A549 (cell line): Measurements from ENCODE around the gene HMGN1. TPM values are rescaled to one million over a fixed set of nuclear protein-coding genes. Genes with fewer than 3 reads are reported as not detected.

Experiments
- ATAC-seq, 2 experiments: fragments of 200-7000 bp in 1 of 2; fragments of >200 bp in 1 of 2; cut with Nextera tagmentation in 1 of 2; cut with Tn5 transposase in 1 of 2; 3 replicates each; pipeline versions ENCODE4 v1.8.0 to v1.9.1; 2018 to 2020; ENCODE audit warnings: mild to moderate bottlenecking in 1 of 2, moderate library complexity in 1 of 2
- CTCF ChIA-PET: fragments of 300-600 bp; sonication (Branson Sonifier 250); formaldehyde crosslinking; extraction: SDS; loops from one replicate; lab custom pipeline; 2021; ENCODE audit warnings: antibody characterized with exemption, inconsistent platforms; lab: Yijun Ruan, JAX
- POLR2A ChIA-PET: fragments of 350-600 bp; formaldehyde crosslinking; extraction: SDS; loops from one replicate; lab custom pipeline; 2021; ENCODE audit warnings: antibody characterized with exemption, inconsistent platforms; lab: Yijun Ruan, JAX
- DNase-seq, 2 experiments: peaks; one replicate each; pipeline versions ENCODE4 v3.0.0 to v3.0.0-alpha.2; 2011 to 2016; ENCODE audit warnings: low read depth in 1 of 2, low spot score in 1 of 2
- FAIRE-seq: peaks from 2 replicates; lab custom pipeline; 2011; peaks lifted over from hg19 to GRCh38; lab: Jason Lieb, UNC
- H3K27ac ChIP-seq, 2 experiments: fragments of >200 bp; sonication (Bioruptor Twin); formaldehyde crosslinking; 3 replicates each; pipeline ENCODE4 v1.5.1; 2016 to 2017
- H3K4me1 ChIP-seq: fragments of >200 bp; sonication (Bioruptor Twin); formaldehyde crosslinking; 3 replicates; pipeline ENCODE4 v1.6.1; 2016
- H3K4me2 ChIP-seq: fragments of >200 bp; sonication (Bioruptor Twin); formaldehyde crosslinking; 3 replicates; pipeline ENCODE4 v1.6.1; 2016
- H3K4me3 ChIP-seq: fragments of >200 bp; sonication (Bioruptor Twin); formaldehyde crosslinking; 3 replicates; pipeline ENCODE4 v1.5.1; 2016
- H3K9me3 ChIP-seq: fragments of >200 bp; sonication (Bioruptor Twin); formaldehyde crosslinking; 3 replicates; pipeline ENCODE4 v1.6.1; 2016
- ATOH8 ChIP-seq: fragments of 250-450 bp; sonication (Bioruptor Pico); IDR thresholded peaks from 2 replicates; pipeline ENCODE4 v1.5.0; 2020; ENCODE audit warnings: low read depth, mild to moderate bottlenecking, moderate library complexity
- BHLHE40 ChIP-seq: IDR thresholded peaks from 2 replicates; pipeline ENCODE4 v1.6.1; 2012; ENCODE audit warnings: low read depth, low read length, inconsistent platforms
- CBX2 ChIP-seq: fragments of 200-600 bp; sonication (generic); IDR thresholded peaks from 2 replicates; pipeline ENCODE4 v1.6.1; 2016; ENCODE audit warnings: low read depth, mild to moderate bottlenecking, borderline replicate concordance
- CEBPB ChIP-seq, 2 experiments: fragments of >200 bp in 1 of 2; sonication (Bioruptor Twin) in 1 of 2; formaldehyde crosslinking in 1 of 2; IDR thresholded peaks; 2 replicates each; pipeline ENCODE4 v1.6.1; 2012 to 2016
- EHF ChIP-seq: fragments of 250-450 bp; sonication (Bioruptor Pico); IDR thresholded peaks from 2 replicates; pipeline ENCODE4 v1.5.0; 2020; ENCODE audit warnings: mild to moderate bottlenecking
- ELK1 ChIP-seq: fragments of 150-350 bp; IDR thresholded peaks from 2 replicates; pipeline ENCODE4 v1.6.1; 2014; ENCODE audit warnings: low read depth, mild to moderate bottlenecking, low read length
- GATA3 ChIP-seq: IDR thresholded peaks from 2 replicates; pipeline ENCODE4 v1.6.1; 2012; ENCODE audit warnings: borderline replicate concordance
- HES2 ChIP-seq: fragments of >200 bp; sonication (Bioruptor Twin); formaldehyde crosslinking; IDR thresholded peaks from 2 replicates; pipeline ENCODE4 v1.6.1; 2016
- HEYL ChIP-seq: fragments of 250-450 bp; sonication (Bioruptor Pico); IDR thresholded peaks from 2 replicates; pipeline ENCODE4 v1.8.0; 2021; ENCODE audit warnings: mild to moderate bottlenecking, moderate library complexity
- HOXB13 ChIP-seq: fragments of 250-450 bp; sonication (Bioruptor Pico); IDR thresholded peaks from 2 replicates; pipeline ENCODE4 v1.5.0; 2020; ENCODE audit warnings: low read depth, mild to moderate bottlenecking, moderate library complexity
- JUNB ChIP-seq: fragments of >200 bp; sonication (Bioruptor Twin); formaldehyde crosslinking; IDR thresholded peaks from 2 replicates; pipeline ENCODE4 v1.6.1; 2016
- KDM5A ChIP-seq: fragments of 200-600 bp; sonication (generic); IDR thresholded peaks from 2 replicates; pipeline ENCODE4 v1.6.1; 2016; ENCODE audit warnings: antibody characterized with exemption, mild to moderate bottlenecking
- MAFK ChIP-seq: fragments of 450-650 bp; IDR thresholded peaks from 2 replicates; pipeline ENCODE4 v1.6.1; 2014; ENCODE audit not compliant: partially characterized antibody
- NPAS2 ChIP-seq: fragments of 250-450 bp; sonication (Bioruptor Pico); IDR thresholded peaks from 2 replicates; pipeline ENCODE4 v1.8.0; 2022; ENCODE audit warnings: mild to moderate bottlenecking, moderate library complexity, borderline replicate concordance
- POLR2A ChIP-seq: IDR thresholded peaks from 2 replicates; pipeline ENCODE4 v1.6.1; 2012; ENCODE audit warnings: mild to moderate bottlenecking, low read length
- ZFP36 ChIP-seq: fragments of 450-650 bp; IDR thresholded peaks from 2 replicates; pipeline ENCODE4 v1.6.1; 2014; ENCODE audit warnings: borderline replicate concordance; ENCODE audit not compliant: partially characterized antibody
- ZNF302 ChIP-seq: fragments of 250-450 bp; sonication (Bioruptor Pico); IDR thresholded peaks from 2 replicates; pipeline ENCODE4 v1.9.0; 2021; ENCODE audit warnings: inconsistent platforms, mild to moderate bottlenecking, moderate library complexity
- WGBS: methylation state at CpG from one replicate; pipeline ENCODE4 v1.1.6; 2017; ENCODE audit errors: missing lambda C conversion rate; 5-methylcytosine and 5-hydroxymethylcytosine counted together
- polyA plus RNA-seq, 4 experiments: library from polyadenylated mRNA; depleted of rRNA in 3 of 4; stranded (reverse); fragments of >200 nt; fragmentation: RNase III in 1 of 4; extraction: RNeasy Plus Mini Kit Qiagen cat#74134 plus additional on column Dnase treatment in 1 of 4; gene quantifications; 2 replicates in 3 of 4; 3 replicates in 1 of 4; pipeline ENCODE4 v1.2.3, GENCODE V29; 2011 to 2017
- TF ChIP-seq, protein P1 (sequence below): IDR thresholded peaks from 2 replicates; pipeline ENCODE4 v1.6.1; 2012

Gene HMGN1
- polyA plus RNA-seq, 2 of the 4 experiments (the other 2 are of a cell fraction) = 222 to 269 TPM

DNA sequence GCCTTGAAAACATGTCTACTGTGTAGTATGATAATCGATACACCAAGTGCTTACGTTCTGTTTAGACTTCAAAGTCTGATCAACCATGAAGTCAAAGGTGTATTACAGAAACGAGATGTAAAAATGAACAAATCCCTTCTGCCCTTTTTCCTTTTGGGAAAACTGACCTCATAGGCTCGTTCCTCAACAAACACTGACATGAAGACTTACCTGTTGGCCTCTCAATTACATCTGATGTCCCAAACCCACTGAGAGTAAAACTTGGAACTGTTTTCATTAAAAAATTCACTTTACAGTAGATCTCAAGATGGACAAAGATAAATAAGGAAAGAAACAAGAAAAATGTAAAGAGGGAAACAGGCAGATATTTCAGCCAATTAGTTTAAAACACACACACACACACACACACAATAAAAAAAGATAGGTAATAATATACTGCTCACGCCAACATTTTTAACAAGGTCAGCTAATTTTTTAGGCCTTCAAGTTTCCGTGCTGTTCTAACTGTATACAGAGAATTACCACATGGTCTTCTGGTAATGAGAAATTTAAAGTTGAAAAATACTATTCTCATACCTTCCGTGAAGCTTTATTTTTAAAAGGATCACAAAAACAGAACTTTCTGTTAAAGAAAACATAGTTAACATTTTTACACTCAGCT lies 2.1 kb downstream of the HMGN1 start:
- DNase-seq (no peak), FAIRE-seq (no peak), ATAC-seq (no peak)
- WGBS = 51% methylated on average over 7 of the region's 7 CpGs
- H3K4me1 ChIP-seq = peaks cover 26% of the 10 kb centered on the region; the same call in 2 of the 3 replicates
- H3K4me2 ChIP-seq = peak overlapping the region; percentile 95
- ChIA-PET CTCF (no interaction called here), POLR2A (interaction anchor here (3.8 kb wide), 1 partner anchor 34 kb away, joined by 20 read pairs; a partner anchor contains a TSS)
- peak overlapping the region; percentile 64 for H3K4me3 ChIP-seq
- TF ChIP-seq MAFK (peak; percentile 45), ELK1 (no peak)
- H3K9me3 ChIP-seq = no peaks in the 10 kb centered on the region
- no peak overlapping the region; a peak in 1 of 6 replicates for H3K27ac ChIP-seq

GRCh38 chr21:39346206-39346605 lies 2.7 kb downstream of the HMGN1 start:
- Histone ChIP-seq H3K4me1 (peaks cover 26% of the 10 kb centered on the region; the same call in 2 of the 3 replicates), H3K27ac (no peak overlapping the region), H3K4me3 (no peak overlapping the region; the same call in 2 of the 3 replicates), H3K9me3 (no peaks in the 10 kb centered on the region), H3K4me2 (peak overlapping the region; percentile 95)
- DNase-seq (no peak), ATAC-seq (no peak), FAIRE-seq (no peak)
- 51% methylated on average over 3 of the region's 3 CpGs for WGBS
- POLR2A ChIA-PET = no interaction called here
- CTCF ChIA-PET = no interaction called here
- no peak for TF ChIP-seq HOXB13 (CRISPR knock-in tag)
- TF ChIP-seq BHLHE40 = no peak
- no peak for TF ChIP-seq ATOH8
- TF ChIP-seq POLR2A = no peak
- TF ChIP-seq HES2 = no peak
- no peak for TF ChIP-seq KDM5A
- no peak for TF ChIP-seq HEYL (CRISPR knock-in tag)
- TF ChIP-seq GATA3 = no peak
- TF ChIP-seq, protein P1, sequence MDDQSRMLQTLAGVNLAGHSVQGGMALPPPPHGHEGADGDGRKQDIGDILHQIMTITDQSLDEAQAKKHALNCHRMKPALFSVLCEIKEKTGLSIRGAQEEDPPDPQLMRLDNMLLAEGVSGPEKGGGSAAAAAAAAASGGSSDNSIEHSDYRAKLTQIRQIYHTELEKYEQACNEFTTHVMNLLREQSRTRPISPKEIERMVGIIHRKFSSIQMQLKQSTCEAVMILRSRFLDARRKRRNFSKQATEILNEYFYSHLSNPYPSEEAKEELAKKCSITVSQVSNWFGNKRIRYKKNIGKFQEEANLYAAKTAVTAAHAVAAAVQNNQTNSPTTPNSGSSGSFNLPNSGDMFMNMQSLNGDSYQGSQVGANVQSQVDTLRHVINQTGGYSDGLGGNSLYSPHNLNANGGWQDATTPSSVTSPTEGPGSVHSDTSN = no peak

DNA sequence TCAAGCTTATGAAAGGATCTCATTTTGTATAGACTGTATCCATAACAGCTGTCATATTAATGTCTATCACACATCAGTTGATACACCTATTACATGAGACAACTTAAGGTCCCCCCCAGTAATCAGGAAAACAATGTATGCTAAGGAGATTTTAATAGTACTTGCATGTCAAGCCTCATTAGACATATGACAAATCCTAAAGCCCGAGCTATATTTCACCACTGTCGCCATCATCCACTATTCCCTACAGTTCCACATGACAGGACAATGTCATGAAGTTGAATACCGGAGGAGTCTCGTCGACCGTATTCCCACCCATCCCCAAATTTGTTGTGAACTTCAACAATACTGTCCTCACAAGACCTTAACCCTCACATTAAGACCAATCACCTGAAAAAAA lies 3.4 kb downstream of the HMGN1 start:
- no peak for DNase-seq
- H3K4me1 ChIP-seq = peaks cover 24% of the 10 kb centered on the region; the same call in 2 of the 3 replicates
- no peak overlapping the region for H3K27ac ChIP-seq
- 91% methylated on average over 6 of the region's 6 CpGs for WGBS
- H3K9me3 ChIP-seq = no peaks in the 10 kb centered on the region
- no peak for ATAC-seq
- H3K4me3 ChIP-seq = no peak overlapping the region
- no peak for FAIRE-seq
- TF ChIP-seq CEBPB (IDR thresholded peaks at IDR 0.05) (no peak), JUNB (no peak), KDM5A (no peak), ZNF302 (no peak), ZFP36 (no peak), BHLHE40 (no peak), NPAS2 (no peak)
- TF ChIP-seq, all 56 proteins: peak for 0
- ChIA-PET CTCF (no interaction called here), POLR2A (no interaction called here)
- H3K4me2 ChIP-seq = peak overlapping the region; percentile 95; the same call in 1 of the 3 replicates

DNA sequence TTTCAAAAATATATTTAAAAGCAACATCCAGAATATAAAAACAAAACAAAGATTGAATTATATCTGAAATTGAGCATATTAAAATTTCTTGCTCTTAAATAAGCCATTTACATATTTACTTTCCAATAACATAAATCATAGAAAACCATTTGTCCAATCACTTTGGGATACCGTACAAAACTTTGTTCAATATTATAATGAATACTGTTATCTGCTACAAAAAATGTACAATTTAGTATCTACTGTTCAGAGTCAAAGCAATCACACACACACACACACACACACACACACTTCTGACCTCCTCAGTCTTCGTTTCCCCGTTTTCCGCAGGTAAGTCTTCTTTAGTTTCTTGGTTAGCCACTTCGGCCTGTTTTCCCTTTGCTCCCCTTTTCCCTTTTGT lies 4.0 kb downstream of the HMGN1 start:
- ATAC-seq = no peak
- no peak for FAIRE-seq
- DNase-seq = no peak
- CTCF ChIA-PET = no interaction called here
- TF ChIP-seq HOXB13 (CRISPR knock-in tag) = no peak
- no peak for TF ChIP-seq CBX2
- TF ChIP-seq HES2 = no peak
- no peak for TF ChIP-seq EHF (CRISPR knock-in tag)
- no peak overlapping the region for H3K4me3 ChIP-seq
- POLR2A ChIA-PET = no interaction called here
- H3K9me3 ChIP-seq = no peaks in the 10 kb centered on the region
- 92% methylated on average over 5 of the region's 5 CpGs for WGBS
- H3K27ac ChIP-seq = no peak overlapping the region
- peaks cover 21% of the 10 kb centered on the region; the same call in 2 of the 3 replicates for H3K4me1 ChIP-seq
- H3K4me2 ChIP-seq = no peak overlapping the region
